HepG2 (cell line): Measurements from ENCODE around the gene OBSL1. TPM values are rescaled to one million over a fixed set of nuclear protein-coding genes. Genes with fewer than 3 reads are reported as not detected.

Source experiments
- ADNP ChIP-seq: sonication (generic); formaldehyde crosslinking; IDR thresholded peaks from 2 replicates; pipeline ENCODE4 v1.4.0; 2020; ENCODE audit warnings: missing genetic modification reagents
- ARNTL ChIP-seq: sonication (generic); formaldehyde crosslinking; IDR thresholded peaks from 2 replicates; pipeline ENCODE4 v1.4.0; 2020; ENCODE audit warnings: mild to moderate bottlenecking, missing genetic modification reagents
- FOXJ3 ChIP-seq: sonication (generic); formaldehyde crosslinking; IDR thresholded peaks from 2 replicates; pipeline ENCODE4 v1.4.0; 2020; ENCODE audit warnings: missing genetic modification reagents, mild to moderate bottlenecking, borderline replicate concordance
- GTF2F1 ChIP-seq: fragments of 150-350 bp; IDR thresholded peaks from 2 replicates; pipeline ENCODE4 v1.6.1; 2014; ENCODE audit warnings: low read length
- LRRFIP1 ChIP-seq: sonication (generic); formaldehyde crosslinking; conservative IDR thresholded peaks from 2 replicates; pipeline ENCODE4 v1.4.0; 2020; ENCODE audit warnings: missing genetic modification reagents
- MAF1 ChIP-seq: sonication (generic); formaldehyde crosslinking; IDR thresholded peaks from 2 replicates; pipeline ENCODE4 v1.5.0; 2020; ENCODE audit warnings: missing genetic modification reagents, borderline replicate concordance
- MEIS2 ChIP-seq: sonication (generic); formaldehyde crosslinking; IDR thresholded peaks from 2 replicates; pipeline ENCODE4 v1.9.0; 2021; ENCODE audit warnings: mild to moderate bottlenecking, missing genetic modification reagents
- RXRB ChIP-seq: IDR thresholded peaks from 2 replicates; pipeline ENCODE4 v1.6.1; 2016; ENCODE audit warnings: borderline replicate concordance, missing genetic modification reagents, missing compliant biosample characterization
- SMAD1 ChIP-seq: sonication (generic); formaldehyde crosslinking; IDR thresholded peaks from 2 replicates; pipeline ENCODE4 v1.4.0; 2020; ENCODE audit warnings: missing genetic modification reagents, low read depth, mild to moderate bottlenecking, borderline replicate concordance
- SPEN ChIP-seq: sonication (generic); formaldehyde crosslinking; IDR thresholded peaks from 2 replicates; pipeline ENCODE4 v1.5.1; 2020; ENCODE audit warnings: low read depth, mild to moderate bottlenecking, missing genetic modification reagents
- THAP7 ChIP-seq: sonication (generic); formaldehyde crosslinking; IDR thresholded peaks from 2 replicates; pipeline ENCODE4 v1.8.1; 2023; ENCODE audit warnings: mild to moderate bottlenecking, missing genetic modification reagents
- THRA ChIP-seq: sonication (generic); formaldehyde crosslinking; IDR thresholded peaks from 2 replicates; pipeline ENCODE4 v1.4.0; 2020; ENCODE audit warnings: missing genetic modification reagents, borderline replicate concordance
- YEATS4 ChIP-seq: sonication (generic); formaldehyde crosslinking; IDR thresholded peaks from 2 replicates; pipeline ENCODE4 v1.4.0; 2020; ENCODE audit warnings: missing genetic modification reagents, borderline replicate concordance
- ZBTB39 ChIP-seq: sonication (generic); formaldehyde crosslinking; IDR thresholded peaks from 2 replicates; pipeline ENCODE4 v1.5.0; 2020; ENCODE audit warnings: missing genetic modification reagents
- ZBTB7A ChIP-seq: sonication (generic); formaldehyde crosslinking; IDR thresholded peaks from 2 replicates; pipeline ENCODE4 v1.8.0; 2022; ENCODE audit warnings: mild to moderate bottlenecking, missing genetic modification reagents
- ZMYM3 ChIP-seq: sonication (generic); formaldehyde crosslinking; IDR thresholded peaks from 2 replicates; pipeline ENCODE4 v1.5.1; 2020; ENCODE audit warnings: mild to moderate bottlenecking, missing genetic modification reagents
- ZNF432 ChIP-seq: sonication (generic); formaldehyde crosslinking; IDR thresholded peaks from 2 replicates; pipeline ENCODE4 v1.5.0; 2020; ENCODE audit warnings: missing genetic modification reagents, mild to moderate bottlenecking, borderline replicate concordance
- ZNF710 ChIP-seq: sonication (generic); formaldehyde crosslinking; IDR thresholded peaks from 2 replicates; pipeline ENCODE4 v1.5.0; 2020; ENCODE audit warnings: mild to moderate bottlenecking, missing genetic modification reagents, borderline replicate concordance
- ZNF749 ChIP-seq: sonication (generic); formaldehyde crosslinking; IDR thresholded peaks from 2 replicates; pipeline ENCODE4 v1.8.0; 2022; ENCODE audit warnings: mild to moderate bottlenecking, missing genetic modification reagents, moderate library complexity, borderline replicate concordance
- ZNF891 ChIP-seq: sonication (generic); formaldehyde crosslinking; IDR thresholded peaks from 2 replicates; pipeline ENCODE4 v1.5.0; 2020; ENCODE audit warnings: mild to moderate bottlenecking, missing genetic modification reagents
- polyA plus RNA-seq, 8 experiments: library from polyadenylated mRNA; depleted of rRNA in 3 of 8; stranded (reverse) in 7 of 8; unstranded in 1 of 8; fragments of >200 nt; fragmentation: Illumina TruSeq in 4 of 8; extraction: Trizol in 4 of 8; gene quantifications; 2 replicates each; pipeline versions ENCODE4 v1.2.1 to v1.2.3, GENCODE V29; 2011 to 2016; ENCODE audit warnings: low read depth in 4 of 8, missing spikeins in 1 of 8, mixed read lengths in 1 of 8; ENCODE audit not compliant: insufficient read depth in 1 of 8
- total RNA-seq, 5 experiments: library from RNA; depleted of rRNA; stranded (reverse); fragments of >200 nt; fragmentation: Illumina TruSeq; extraction: Trizol; gene quantifications; 2 replicates each; pipeline ENCODE4 v1.2.3, GENCODE V29; 2016; ENCODE audit warnings: low read depth in 1 of 5

OBSL1 gene
- total and polyA plus RNA-seq, 2 of the 13 experiments (the other 11 are each of a cell fraction or from before 2014, with no cell fraction given), result 86.7 to 218 TPM

GRCh38 chr2:219561179-219562048, 9.9 kb downstream of the OBSL1 start (continued):
- no peak; the same call in 1 of the 2 replicates for TF ChIP-seq ZBTB39 (CRISPR knock-in tag)
- TF ChIP-seq THAP7 (CRISPR knock-in tag), result no peak
- peak; percentile 24; the same call in 1 of the 2 replicates for TF ChIP-seq ZBTB7A (CRISPR knock-in tag)
- TF ChIP-seq ARNTL (CRISPR knock-in tag), result no peak
- TF ChIP-seq FOXJ3 (CRISPR knock-in tag), result no peak
- TF ChIP-seq SPEN (CRISPR knock-in tag), result 0 out of 2 replicates have a peak, but pooled peaks have one; percentile 41
- TF ChIP-seq ZNF749, result no peak
- TF ChIP-seq MAF1, result no peak
- TF ChIP-seq ZNF891, result 0 out of 2 replicates have a peak, but pooled peaks have one; percentile 43
- no peak for TF ChIP-seq RXRB (CRISPR knock-in tag)
- TF ChIP-seq LRRFIP1, result no peak
- no peak for TF ChIP-seq GTF2F1
- TF ChIP-seq SMAD1, result no peak
- no peak for TF ChIP-seq YEATS4 (CRISPR knock-in tag)
- TF ChIP-seq THRA, result no peak
- no peak for TF ChIP-seq ADNP (CRISPR knock-in tag)
- no peak for TF ChIP-seq MEIS2 (CRISPR knock-in tag)
- TF ChIP-seq ZNF710 (CRISPR knock-in tag), result no peak
- TF ChIP-seq ZNF432 (CRISPR knock-in tag), result no peak
- TF ChIP-seq ZMYM3 (CRISPR knock-in tag), result no peak
